AG08395 (cell line): ENCODE data around the gene ATG4D.

ENCODE experiments used
- DNase-seq: peaks from one replicate; pipeline ENCODE4 v3.0.0; 2012; ENCODE audit warnings: mixed read lengths, low spot score

Gene ATG4D

DNA sequence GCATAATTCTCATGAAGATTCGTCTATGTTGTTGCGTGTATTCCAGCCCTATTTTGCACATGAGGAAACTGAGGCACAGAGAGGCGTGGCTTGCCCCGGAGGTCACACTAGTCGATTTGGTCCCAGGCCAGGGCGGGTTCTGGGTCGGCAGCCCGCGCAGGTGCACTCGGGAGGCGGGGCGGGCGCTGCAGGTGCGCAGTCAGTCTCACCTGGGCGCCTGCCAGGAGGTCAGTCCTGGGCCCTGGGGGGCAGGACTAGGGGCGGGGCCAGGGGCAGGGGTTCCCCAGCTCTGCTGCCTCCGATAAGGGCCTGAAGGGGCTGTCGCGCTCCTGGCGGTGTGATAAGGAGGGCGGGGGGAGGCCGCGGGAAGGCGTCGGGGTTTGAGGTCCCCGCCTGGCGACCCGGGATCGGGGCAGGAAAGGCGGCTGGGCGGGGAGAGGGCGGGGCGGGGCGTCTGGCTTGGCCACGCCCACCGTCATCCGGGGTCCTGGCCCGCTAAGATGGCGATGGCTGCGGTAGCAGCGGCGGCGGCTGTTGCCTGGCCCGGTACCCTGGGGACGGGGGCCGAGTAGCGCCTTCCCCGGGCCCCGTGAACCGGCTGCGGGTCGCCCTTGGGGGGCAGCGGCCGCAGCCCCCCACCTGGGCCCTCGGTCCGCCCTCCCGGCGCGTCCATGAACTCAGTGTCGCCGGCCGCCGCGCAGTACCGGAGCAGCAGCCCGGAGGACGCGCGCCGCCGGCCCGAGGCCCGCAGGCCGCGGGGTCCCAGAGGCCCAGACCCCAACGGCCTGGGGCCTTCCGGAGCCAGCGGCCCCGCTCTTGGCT, at the start of gene ATG4D:
Gene ATG4D, plus strand, starts transcription at position 485 of the 822 bp plus-strand sequence. Its CDS starts 187 bp downstream, at position 672.
- peak; percentile 98 for DNase-seq

- no peak for DNase-seq
These were observed 46.3 kb upstream of the ATG4D start for GRCh38 chr19:10497371-10497770.

- DNase-seq = no peak
These were observed 44.0 kb upstream of the ATG4D start for GRCh38 chr19:10499550-10500246.

DNA sequence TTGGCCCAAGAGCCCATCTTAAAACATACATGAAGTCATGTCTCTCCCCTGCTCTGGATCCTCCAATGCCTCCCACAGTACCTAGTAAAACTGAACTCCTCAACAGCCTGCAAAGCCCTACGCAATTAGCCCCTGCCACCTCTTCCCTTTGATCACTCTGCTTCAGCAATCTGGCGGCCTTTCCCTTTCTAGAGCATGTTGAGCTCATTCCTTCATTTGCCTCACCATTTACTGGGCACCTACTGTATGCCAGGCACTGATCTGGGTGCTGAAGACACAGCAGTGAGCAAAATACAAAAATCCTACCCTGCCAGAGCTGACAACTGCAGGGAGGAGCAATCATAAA, 43.5 kb upstream of the ATG4D start:
- no peak for DNase-seq

GRCh38 chr19:10501971-10502523, 41.7 kb upstream of the ATG4D start:
- DNase-seq = peak; percentile 78

GRCh38 chr19:10502524-10503001, 41.1 kb upstream of the ATG4D start:
- DNase-seq = peak; percentile 96

- peak; percentile 20 for DNase-seq
These were observed 40.5 kb upstream of the ATG4D start, which contains the start of gene KEAP1 for GRCh38 chr19:10503002-10503789. Gene KEAP1, minus strand, starts transcription at chr19:10503356. Its CDS starts 3,323 bp downstream, at chr19:10500033.

- DNase-seq = peak; percentile 65
These were observed 38.0 kb upstream of the ATG4D start for GRCh38 chr19:10505583-10506229.

GRCh38 chr19:10508036-10508435, 35.7 kb upstream of the ATG4D start:
- no peak for DNase-seq

DNA sequence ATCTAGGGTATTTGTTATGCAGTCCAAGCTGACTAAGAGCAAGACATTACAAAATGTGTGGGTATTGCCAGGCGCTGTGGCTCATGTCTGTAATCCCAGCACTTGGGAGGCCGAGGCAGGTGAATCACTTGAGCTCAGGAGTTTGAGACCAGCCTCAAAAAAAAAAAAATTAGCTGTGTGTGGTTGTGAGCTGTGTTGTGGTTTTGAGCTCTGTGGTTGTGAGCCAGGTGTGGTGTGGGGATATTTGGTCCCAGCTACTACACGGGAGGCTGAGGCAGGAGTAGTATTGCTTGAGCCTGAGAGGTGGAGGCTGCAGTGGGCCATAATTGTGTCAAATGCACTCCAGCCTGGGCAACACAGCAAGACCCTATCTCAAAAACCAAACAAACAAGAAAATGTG, 35.0 kb upstream of the ATG4D start:
- DNase-seq = no peak

GRCh38 chr19:10510301-10510802, 33.4 kb upstream of the ATG4D start:
- DNase-seq = peak; percentile 33

GRCh38 chr19:10513223-10513622, 30.5 kb upstream of the ATG4D start:
- no peak for DNase-seq

DNA sequence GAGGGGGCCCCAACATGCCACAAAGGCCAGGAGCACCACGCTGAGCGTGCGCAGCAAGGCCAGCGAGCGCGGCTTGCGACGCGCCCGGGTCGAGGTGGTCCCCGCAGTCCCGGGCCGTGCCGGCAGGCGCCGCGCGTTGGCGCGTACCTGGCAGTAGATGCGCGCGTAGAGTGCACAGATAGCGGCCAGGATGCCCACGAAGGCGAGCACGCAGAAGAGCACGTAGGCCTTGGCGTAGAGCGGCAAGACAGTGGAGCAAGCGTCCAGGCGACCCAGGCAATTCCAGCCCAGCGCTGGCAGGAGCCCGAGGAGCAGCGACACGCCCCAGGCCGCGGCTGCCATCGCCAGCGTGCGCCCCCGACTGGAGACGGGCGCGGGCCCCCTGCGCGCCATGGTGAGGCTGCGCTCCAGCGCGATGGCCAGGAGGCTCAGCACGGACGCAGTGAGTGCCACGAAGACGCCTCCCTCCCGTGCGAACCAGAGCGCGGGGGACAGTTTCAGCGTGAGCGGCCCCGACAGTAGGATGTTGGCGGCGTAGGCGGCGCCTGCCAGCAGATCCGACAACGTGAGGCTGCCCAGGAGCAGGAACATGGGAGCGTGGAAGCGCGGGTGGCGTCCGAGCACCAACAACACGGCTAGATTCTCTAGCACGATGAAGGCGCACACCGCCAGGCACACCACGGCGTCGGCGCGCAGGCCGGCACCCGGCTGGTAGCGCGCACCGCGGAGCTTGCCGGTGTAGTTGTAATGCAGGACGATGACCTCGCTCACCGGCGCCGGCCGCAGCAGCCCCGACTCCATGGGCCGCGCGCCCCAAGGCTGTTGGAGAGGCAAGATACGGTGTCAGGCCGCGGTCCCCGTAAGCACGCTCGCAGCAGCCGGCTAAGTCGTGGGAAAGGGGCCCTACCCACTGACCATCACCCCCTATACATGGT, 29.2 kb upstream of the ATG4D start:
- no peak for DNase-seq

GRCh38 chr19:10516064-10516385, 27.7 kb upstream of the ATG4D start:
- DNase-seq = no peak

DNA sequence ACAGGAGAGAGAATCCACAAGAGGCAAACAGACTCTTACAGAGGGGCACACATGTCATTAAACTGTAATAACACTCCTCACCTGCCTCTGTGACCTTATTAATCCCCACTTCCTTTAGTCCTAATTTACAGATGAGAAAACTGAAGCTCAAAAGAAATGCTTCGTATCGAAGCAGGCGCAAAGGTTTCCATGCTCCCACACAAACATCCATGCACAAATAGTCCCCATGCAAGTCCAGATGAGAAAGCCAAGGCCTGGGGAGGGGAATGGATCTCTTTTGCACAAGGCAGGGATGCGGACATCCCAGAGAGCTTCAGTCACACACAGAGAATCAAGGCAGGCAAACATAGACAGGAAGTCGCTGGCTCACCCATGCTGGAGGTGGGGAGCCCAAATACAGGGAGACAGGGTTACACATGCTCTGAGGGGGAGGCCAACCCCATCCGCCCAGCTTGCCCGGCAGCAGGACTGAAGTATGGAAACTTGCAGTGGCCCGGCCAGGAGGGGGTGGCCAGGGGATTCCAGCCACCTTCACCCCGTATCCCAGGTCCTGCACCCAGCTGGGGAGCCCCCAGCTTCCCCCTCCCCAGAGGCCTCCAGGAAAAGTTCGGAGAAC, 26.9 kb upstream of the ATG4D start:
- DNase-seq = no peak

DNA sequence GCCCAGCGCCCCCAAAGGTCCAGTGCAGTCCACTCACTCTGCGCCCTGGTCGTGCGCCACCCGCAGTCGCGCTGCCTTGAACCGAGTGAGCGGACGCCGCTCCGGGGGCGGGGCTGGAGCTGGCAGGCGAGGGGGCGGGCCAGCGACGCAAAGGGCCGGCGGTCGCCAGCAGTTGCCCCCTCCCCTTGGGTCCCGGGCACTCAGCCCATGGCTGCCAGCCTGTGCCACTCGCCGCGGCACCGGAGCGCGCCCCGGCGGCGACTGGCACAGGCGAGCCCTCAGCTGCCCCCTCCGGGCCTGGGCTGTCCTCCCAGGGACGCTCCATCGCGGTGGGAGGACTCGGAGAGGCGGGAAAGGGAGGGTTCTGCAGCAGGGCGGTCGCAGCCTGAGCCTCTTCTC, 26.3 kb upstream of the ATG4D start, which contains the start of gene S1PR5:
Gene S1PR5, minus strand, starts transcription at position 87 of the 399 bp plus-strand sequence. CDS start 2,436 bp downstream, outside the sequence.
- DNase-seq = peak; percentile 29

DNA sequence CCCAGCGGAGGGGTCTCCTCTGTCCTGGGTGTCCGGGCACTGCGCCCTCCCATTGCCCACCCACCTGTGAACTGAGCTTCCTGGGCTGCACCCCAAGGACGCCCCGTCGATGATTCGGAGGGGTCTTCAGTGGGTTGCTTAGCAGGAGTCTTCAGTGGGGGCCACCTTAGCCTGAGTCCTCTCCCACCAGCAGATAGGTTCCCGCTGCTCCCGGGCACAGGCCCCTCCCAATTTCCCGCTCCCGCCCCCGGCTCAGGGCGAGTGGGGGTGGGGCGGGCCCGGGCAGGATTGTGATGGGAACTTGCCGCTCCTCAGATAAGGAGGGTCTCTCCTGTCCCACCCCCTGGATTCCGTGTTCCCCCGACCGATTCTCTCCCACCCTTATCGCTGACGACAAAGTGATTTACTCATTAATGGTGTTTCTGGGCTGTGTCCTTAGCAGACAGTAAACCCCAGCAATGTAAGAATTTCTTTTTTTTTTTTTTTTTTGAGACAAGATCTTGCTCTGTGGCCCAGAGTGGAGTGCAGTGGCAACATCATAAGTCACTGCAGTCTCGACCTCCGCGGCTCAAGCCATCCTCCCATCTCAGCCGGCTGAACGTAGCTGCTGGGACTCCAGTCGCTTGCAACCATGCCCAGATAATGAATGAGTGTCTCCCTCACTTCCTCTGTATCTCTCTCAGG, 25.8 kb upstream of the ATG4D start:
- DNase-seq = peak; percentile 40

- peak; percentile 4 for DNase-seq
These were observed 25.0 kb upstream of the ATG4D start for GRCh38 chr19:10518444-10519361.
